Ectodermal cell (in vitro differentiated cells): ENCODE results near the gene ZDHHC11B.
"Not testable (repeated sequence)": the region's sequence is repeated elsewhere in the genome, so short reads cannot be mapped to it uniquely, and the experiment has no call there.

Experiments
- H3K27ac ChIP-seq: 2 replicates; pipeline ENCODE4 v1.7.0; 2013; ENCODE audit warnings: mild to moderate bottlenecking, low read depth, low read length; ENCODE audit not compliant: insufficient read depth, poor library complexity, severe bottlenecking
- H3K27me3 ChIP-seq: 2 replicates; pipeline ENCODE4 v1.7.0; 2013; ENCODE audit warnings: mild to moderate bottlenecking, low read length; ENCODE audit not compliant: insufficient read depth, control insufficient read depth, poor library complexity, severe bottlenecking
- H3K36me3 ChIP-seq: one replicate; pipeline ENCODE4 v1.7.0; 2013; ENCODE audit warnings: low read length; ENCODE audit not compliant: control insufficient read depth, insufficient read depth
- H3K4me1 ChIP-seq: one replicate; pipeline ENCODE4 v1.7.0; 2013; ENCODE audit warnings: low read length; ENCODE audit not compliant: control insufficient read depth, insufficient read depth
- H3K4me3 ChIP-seq: 2 replicates; pipeline ENCODE4 v1.7.0; 2013; ENCODE audit warnings: low read depth, low read length, control low read depth; ENCODE audit not compliant: insufficient read depth
- H3K9me3 ChIP-seq: 2 replicates; pipeline ENCODE4 v1.7.0; 2013; ENCODE audit warnings: mild to moderate bottlenecking, low read length, moderate library complexity; ENCODE audit not compliant: control insufficient read depth
- WGBS, 2 experiments: methylation state at CpG; one replicate each; pipeline ENCODE4 v1.1.7; 2013; ENCODE audit warnings: missing lambda C conversion rate in 2 of 2; 5-methylcytosine and 5-hydroxymethylcytosine counted together

Gene ZDHHC11B

DNA sequence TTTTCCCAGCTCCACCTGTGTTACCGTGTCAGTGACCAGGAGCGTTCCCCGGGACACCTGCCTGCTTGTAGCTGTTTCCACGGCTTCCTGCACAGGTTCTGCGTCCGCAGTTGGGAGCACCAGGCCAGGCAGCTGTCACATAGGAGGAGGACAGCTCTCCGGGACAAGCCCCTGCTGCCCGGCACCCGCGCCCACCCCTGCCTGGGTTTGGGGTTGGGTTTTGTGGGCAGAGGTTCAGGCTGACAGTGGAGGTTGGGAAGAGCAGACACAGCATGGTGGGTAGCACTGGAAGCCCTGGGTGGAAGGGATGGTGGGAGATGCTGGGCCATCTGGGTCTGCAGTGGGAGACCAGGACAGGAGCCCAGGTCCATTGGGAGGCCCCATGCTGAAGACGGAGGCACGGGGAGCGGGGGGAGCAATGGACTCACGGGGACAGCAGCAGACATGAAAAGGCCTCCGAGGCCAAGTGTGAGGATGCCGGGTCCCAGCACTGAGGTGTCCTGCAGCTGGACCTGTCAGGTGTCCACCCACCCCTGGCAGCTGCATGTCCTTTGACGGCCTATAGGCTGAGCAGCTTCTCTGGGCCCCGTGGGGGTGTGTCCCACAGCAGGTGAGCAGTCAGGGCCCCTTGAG is 2.8 kb upstream of the ZDHHC11B start:
- H3K36me3 ChIP-seq, H3K27ac ChIP-seq, H3K4me3 ChIP-seq, H3K9me3 ChIP-seq, H3K4me1 ChIP-seq: not testable (repeated sequence)
- H3K27me3 ChIP-seq: peaks cover 30% of the 10 kb centered on the region
- 93 to 94% methylated on average over 8 of the region's 18 CpGs for WGBS, 2 experiments

DNA sequence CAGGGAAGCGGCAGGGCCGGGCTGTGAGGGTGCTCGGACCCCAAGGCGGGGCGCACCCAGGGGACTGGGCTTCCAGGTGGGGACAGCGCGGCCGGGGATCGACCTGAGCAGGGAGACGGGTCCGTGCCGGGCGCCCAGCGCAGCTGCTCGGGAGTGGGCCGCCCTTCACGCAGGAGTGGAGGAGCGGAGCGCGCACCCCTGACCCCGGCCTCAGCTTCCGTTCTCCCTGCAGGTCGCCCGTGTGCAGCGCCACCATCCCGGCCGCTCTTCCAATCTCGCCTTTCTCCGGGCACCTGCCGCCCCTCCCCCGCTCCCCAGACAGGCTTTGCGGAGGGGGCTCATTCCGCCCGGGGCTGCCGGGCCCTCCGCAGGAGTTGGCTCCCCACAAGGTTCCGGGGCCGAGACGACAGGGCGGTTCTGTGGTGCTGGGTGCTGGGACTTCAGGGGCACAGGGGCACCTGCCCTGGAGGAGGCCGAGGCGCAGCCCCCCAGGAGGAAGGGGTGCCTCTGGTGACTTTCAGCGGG is 714 bp upstream of the ZDHHC11B start:
- Histone ChIP-seq H3K27me3 (peaks cover 30% of the 10 kb centered on the region), H3K4me3 (peak overlapping the region; percentile 55)
- not testable (repeated sequence) for H3K27ac ChIP-seq, H3K36me3 ChIP-seq, H3K4me1 ChIP-seq, H3K9me3 ChIP-seq
- 7 to 8% methylated on average over 33 to 43 of the region's 43 CpGs for WGBS, 2 experiments

DNA sequence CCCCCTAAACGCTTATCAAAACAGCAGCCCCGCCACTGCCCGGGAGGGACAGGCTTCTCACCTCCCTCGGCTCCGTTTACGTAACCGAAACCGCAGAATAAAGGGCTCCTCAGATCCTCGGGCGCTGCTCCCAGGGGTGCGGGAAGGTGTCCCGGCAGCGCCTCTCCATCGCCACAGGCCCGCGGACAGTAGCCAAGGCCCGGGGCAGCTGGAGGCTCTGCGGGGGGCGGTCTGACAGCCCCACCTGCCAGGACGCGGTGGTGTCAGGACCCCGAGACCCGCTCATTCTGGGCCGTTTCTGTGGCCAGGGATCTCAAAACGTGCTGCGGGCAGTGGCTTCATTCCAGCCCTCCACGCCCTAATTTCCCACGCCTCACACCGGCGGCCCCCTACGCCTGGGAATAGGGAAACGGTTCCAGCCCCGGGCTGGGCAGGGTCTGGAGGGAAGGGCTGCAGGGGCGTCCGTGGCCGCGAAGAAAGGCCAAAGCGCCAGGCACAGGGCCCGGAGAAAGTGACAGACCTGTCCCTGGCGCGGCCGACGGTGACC is 575 bp downstream of the ZDHHC11B start:
- Histone ChIP-seq H3K4me3 (peak overlapping the region; percentile 55), H3K27me3 (peaks cover 30% of the 10 kb centered on the region)
- H3K27ac ChIP-seq, H3K9me3 ChIP-seq, H3K36me3 ChIP-seq, H3K4me1 ChIP-seq: not testable (repeated sequence)
- WGBS, 2 experiments: 4 to 5% methylated on average over 43 of the region's 43 CpGs

DNA sequence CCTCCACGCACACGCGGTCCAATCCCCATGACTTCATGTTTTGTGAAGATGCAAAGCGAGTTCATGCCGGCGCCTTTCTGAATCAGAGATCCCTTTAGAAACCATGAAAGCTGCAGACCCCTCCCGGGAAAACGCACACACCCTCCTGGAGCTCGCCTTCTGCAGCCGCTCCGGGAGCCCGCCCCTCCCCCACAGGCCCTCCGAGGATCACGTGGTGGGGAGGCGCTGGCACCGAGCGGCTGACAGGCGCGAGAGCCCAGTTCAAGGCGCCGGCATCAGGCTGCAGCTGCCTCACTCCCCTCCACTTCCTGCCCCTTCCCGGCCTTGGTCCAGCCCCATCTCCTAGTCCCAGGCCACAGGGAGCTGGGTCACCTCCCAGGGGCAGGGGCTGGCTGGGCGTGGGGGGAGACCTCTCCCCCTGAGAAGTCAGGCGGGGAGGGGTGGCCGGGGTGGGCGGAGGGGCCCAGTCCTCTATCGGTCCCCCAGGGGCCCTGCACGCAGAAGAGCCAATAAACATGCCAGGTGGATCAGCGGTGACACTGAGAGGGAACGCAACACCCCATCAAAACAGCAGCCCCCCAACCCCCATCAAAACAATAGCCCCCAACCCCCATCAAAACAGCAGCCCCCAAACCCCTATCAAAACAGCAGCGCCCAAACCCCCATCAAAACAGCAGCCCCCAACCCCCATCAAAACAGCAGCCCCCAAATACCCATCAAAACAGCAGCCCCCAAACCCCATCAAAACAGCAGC is 1.3 kb downstream of the ZDHHC11B start:
- peaks cover 30% of the 10 kb centered on the region for H3K27me3 ChIP-seq
- H3K27ac ChIP-seq, H3K9me3 ChIP-seq, H3K4me1 ChIP-seq, H3K4me3 ChIP-seq, H3K36me3 ChIP-seq: not testable (repeated sequence)
- WGBS, 2 experiments: 5 to 9% methylated on average over 27 to 29 of the region's 31 CpGs

DNA sequence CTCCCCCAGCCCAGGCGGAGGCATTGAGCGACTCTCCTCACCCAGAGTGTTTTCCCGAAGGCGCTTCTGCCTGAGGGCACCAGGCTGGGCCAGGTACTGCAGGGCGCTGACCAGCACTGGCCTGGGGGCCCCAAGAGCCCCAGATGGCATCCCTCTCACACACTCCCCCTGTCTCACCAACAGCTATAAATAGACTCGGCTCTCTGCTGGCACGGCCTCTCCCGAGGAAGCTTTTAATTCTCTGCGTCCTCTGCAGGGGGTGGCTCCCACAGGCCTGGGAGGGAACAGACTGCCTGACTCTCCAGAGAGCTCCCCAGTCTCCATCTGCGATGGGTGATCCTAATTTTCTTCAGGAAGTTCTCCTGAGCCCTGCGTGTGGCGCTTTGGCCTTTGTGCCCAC is 2.2 kb downstream of the ZDHHC11B start:
- peaks cover 30% of the 10 kb centered on the region for H3K27me3 ChIP-seq
- H3K36me3 ChIP-seq, H3K4me1 ChIP-seq, H3K4me3 ChIP-seq, H3K27ac ChIP-seq, H3K9me3 ChIP-seq: not testable (repeated sequence)
- WGBS, 2 experiments: no CpG with 5 or more reads among the region's 12 CpGs

DNA sequence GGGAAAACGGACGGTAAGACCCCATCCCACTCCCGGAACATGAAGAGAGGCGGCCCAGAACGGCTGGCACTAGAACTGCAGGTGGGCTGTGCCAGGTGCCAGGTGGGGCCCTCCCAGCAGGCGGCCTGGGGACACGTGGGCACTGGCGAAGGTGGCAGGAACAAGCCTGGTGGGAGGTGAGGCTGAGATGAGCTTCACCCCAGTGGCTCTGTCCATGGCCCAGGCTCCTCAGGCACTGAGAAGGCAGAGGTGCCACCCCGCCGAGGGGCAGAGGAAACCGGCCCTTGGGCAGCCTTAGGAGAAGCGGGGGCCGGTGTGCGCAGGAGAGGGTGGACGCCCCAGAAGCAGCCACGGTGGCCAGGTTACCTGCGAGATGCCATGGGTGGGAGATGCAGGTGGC is 4.0 kb downstream of the ZDHHC11B start:
- H3K9me3 ChIP-seq: not testable (repeated sequence)
- H3K27me3 ChIP-seq: peaks cover 28% of the 10 kb centered on the region
- WGBS, 2 experiments: 90 to 91% methylated on average over 17 of the region's 17 CpGs

DNA sequence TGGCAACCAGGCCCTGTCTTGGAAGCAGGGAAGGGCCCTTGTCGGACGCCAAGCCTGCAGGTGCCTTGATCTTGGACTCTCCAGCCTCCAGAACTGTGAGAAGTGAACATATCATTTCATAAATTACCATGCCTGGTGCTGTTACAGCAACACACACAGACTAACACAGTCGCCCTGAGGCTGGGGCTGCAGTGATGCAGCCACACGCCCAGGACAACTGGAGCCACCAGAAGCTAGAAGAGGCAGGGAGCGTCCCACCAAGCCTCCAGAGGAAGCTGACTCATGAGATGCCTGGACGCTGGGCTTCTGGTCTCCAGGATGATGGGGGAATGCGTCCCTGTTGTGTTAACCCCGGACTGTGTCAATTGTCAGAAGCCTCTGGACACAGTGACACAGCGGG is 5.6 kb downstream of the ZDHHC11B start:
- H3K27me3 ChIP-seq: peaks cover 13% of the 10 kb centered on the region
- not testable (repeated sequence) for H3K4me3 ChIP-seq, H3K9me3 ChIP-seq, H3K27ac ChIP-seq, H3K4me1 ChIP-seq, H3K36me3 ChIP-seq
- 87 to 89% methylated on average over 7 to 8 of the region's 9 CpGs for WGBS, 2 experiments

More for the DNA sequence above, 4.0 kb downstream of the ZDHHC11B start:
- not testable (repeated sequence) for H3K27ac ChIP-seq, H3K4me3 ChIP-seq, H3K4me1 ChIP-seq, H3K36me3 ChIP-seq

DNA sequence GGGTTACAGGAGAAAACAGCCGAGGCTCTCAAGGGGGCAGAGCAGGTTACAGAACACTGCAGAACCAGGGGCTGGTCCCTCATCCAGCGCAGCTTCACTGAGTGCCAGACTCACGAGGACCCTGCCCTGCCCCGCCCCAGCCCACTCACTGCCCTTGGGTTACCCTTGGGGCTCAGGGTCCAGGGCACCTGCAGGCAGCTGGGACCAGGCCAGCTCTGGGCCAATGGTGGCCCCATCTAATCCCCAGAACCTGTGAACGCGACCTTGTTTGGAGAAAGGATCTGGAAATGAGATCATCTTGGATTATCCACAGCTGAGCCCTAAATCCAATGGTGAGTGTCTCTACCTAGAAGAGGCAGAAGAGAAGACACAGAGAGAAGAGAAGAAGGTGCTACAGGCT is 6.1 kb downstream of the ZDHHC11B start:
- not testable (repeated sequence) for H3K36me3 ChIP-seq, H3K4me1 ChIP-seq, H3K27me3 ChIP-seq, H3K4me3 ChIP-seq, H3K9me3 ChIP-seq, H3K27ac ChIP-seq
- WGBS, 2 experiments: 100% methylated on average over 2 of the region's 6 CpGs; no CpG with 5 or more reads in 1 of the 2 experiments

DNA sequence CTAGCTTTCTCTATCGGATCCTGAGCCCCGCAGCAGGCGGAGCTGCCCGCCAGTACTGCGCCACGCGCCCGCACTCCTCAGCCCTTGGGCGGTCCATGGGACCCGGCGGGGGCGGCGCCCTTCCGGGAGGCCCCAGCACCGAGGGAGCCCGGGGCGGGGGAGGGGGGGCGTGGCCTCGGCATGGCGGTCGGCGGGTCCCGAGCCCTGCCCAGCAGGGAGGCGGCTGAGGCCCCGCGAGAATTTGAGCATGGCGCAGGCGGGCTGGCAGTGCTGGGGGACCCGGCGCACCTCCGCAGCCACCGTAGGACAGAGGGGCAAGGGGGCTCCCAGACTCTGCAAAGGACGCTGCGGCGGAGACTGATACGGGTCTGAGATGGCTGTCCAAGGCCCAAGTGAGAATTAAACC is 6.8 kb downstream of the ZDHHC11B start:
- H3K9me3 ChIP-seq: no peaks in the 10 kb centered on the region
- WGBS, 2 experiments: 93 to 94% methylated on average over 36 of the region's 36 CpGs
- H3K4me3 ChIP-seq: no peak overlapping the region
- H3K36me3 ChIP-seq: no peaks in the 10 kb centered on the region
- peaks cover under 1% of the 10 kb centered on the region for H3K27me3 ChIP-seq
- no peaks in the 10 kb centered on the region for H3K4me1 ChIP-seq
- no peak overlapping the region for H3K27ac ChIP-seq

DNA sequence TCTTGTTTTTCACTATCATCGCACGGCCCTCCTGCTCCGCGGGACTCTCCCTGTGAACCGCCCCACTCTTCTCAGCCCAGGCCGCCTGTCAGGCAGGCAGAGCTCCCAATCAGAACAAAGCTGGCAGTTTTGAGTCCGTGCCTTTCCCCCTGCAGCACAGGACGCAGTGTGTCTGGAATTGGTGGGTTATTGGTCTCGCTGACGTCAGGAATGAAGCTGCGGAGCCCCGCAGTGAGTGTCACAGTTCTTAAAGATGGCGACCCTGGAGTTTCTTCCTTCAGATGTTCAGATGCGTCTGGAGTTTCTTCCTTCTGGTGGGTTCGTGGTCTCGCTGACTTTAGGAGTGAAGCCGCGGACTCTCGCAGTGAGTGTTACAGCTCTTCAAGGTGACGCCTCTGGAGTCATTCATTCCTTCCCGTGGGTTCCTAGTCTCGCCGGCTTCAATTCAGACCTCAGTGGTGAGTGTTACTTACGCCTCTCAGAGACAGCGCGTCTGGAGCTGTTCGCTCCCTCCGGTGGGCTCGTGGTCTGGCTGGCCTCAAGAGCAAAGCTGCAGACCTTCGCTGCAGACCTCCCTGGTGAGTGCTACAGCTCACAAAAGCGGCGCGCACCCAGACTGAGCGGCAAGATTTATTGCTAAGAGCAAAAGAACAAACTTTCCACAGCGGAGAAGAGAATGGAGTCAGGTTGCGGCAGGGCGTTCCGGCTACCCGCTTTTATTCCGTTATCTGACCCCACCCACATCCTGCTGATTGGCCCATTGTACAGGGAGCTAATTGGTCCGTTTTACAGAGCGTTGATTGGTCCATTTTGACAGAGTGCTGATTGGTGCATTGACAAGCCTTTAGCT is 7.4 kb downstream of the ZDHHC11B start:
- no peaks in the 10 kb centered on the region for H3K4me1 ChIP-seq
- H3K27me3 ChIP-seq: no peaks in the 10 kb centered on the region
- 92 to 94% methylated on average over 42 of the region's 42 CpGs for WGBS, 2 experiments
- H3K27ac ChIP-seq: no peak overlapping the region
- H3K4me3 ChIP-seq: no peak overlapping the region
- no peaks in the 10 kb centered on the region for H3K9me3 ChIP-seq
- no peaks in the 10 kb centered on the region for H3K36me3 ChIP-seq
